GM21723 (cell line): ENCODE measurements around the gene NOL9.
A peak's percentile ranks its signal among the peaks of the same experiment; 100 is the strongest.

Experiments used
- ATAC-seq: cut with Tn5 transposase; IDR thresholded peaks from one replicate; pipeline ENCODE4 v1.9.1; 2021; ENCODE audit warnings: mild to moderate bottlenecking, moderate library complexity; ENCODE audit not compliant: unreplicated experiment

The NOL9 gene

GRCh38 chr1:6491966-6492365, 62.3 kb downstream of the NOL9 start:
- no peak for ATAC-seq

GRCh38 chr1:6491480-6491962, 62.8 kb downstream of the NOL9 start, which contains the start of gene PLEKHG5:
TSS of gene PLEKHG5 (minus strand) at chr1:6491667. CDS start at chr1:6477571, 14,096 bp downstream.
- ATAC-seq: no peak

GRCh38 chr1:6491081-6491449, 63.2 kb downstream of the NOL9 start:
- no peak for ATAC-seq

- peak; percentile 49 for ATAC-seq
These were observed 63.9 kb downstream of the NOL9 start for GRCh38 chr1:6490181-6491080.

GRCh38 chr1:6489799-6490180, 64.5 kb downstream of the NOL9 start:
- ATAC-seq: peak; percentile 70

GRCh38 chr1:6489383-6489765, 64.9 kb downstream of the NOL9 start:
- no peak for ATAC-seq

GRCh38 chr1:6488602-6489382, 65.5 kb downstream of the NOL9 start:
- no peak for ATAC-seq

GRCh38 chr1:6487804-6488484, 66.4 kb downstream of the NOL9 start:
- ATAC-seq: no peak

- ATAC-seq: no peak
These were observed 67.8 kb downstream of the NOL9 start for GRCh38 chr1:6486433-6487011.

- no peak for ATAC-seq
These were observed 68.9 kb downstream of the NOL9 start for GRCh38 chr1:6485168-6486101.

GRCh38 chr1:6484826-6485167, 69.5 kb downstream of the NOL9 start:
- no peak for ATAC-seq

- ATAC-seq: no peak
These were observed 70.6 kb downstream of the NOL9 start for GRCh38 chr1:6483761-6484117.

- no peak for ATAC-seq
These were observed 71.1 kb downstream of the NOL9 start for GRCh38 chr1:6483017-6483760.

- ATAC-seq: no peak
These were observed 72.5 kb downstream of the NOL9 start for GRCh38 chr1:6481820-6482219.

GRCh38 chr1:6477039-6477820, 77.1 kb downstream of the NOL9 start:
- ATAC-seq: no peak

GRCh38 chr1:6476483-6476882, 77.8 kb downstream of the NOL9 start:
- ATAC-seq: no peak

GRCh38 chr1:6475381-6476133, 78.8 kb downstream of the NOL9 start:
- no peak for ATAC-seq

- no peak for ATAC-seq
These were observed 79.5 kb downstream of the NOL9 start for GRCh38 chr1:6474815-6475282.
